Astrocyte (in vitro differentiated cells and primary cell): ENCODE data around the gene C9orf85. TPM values are rescaled to one million over a fixed set of nuclear protein-coding genes. Genes with fewer than 3 reads are reported as not detected.

Source experiments
- DNase-seq: peaks from one replicate; pipeline ENCODE4 v3.0.0-alpha.2; 2010; ENCODE audit warnings: low read depth
- FAIRE-seq: peaks from 2 replicates; lab custom pipeline; 2011; peaks lifted over from hg19 to GRCh38; lab: Jason Lieb, UNC
- H2AFZ ChIP-seq: 2 replicates; pipeline ENCODE4 v1.6.0; 2012; ENCODE audit warnings: low read depth, low read length, inconsistent platforms
- H3K27ac ChIP-seq: 2 replicates; pipeline ENCODE4 v1.5.1; 2011; ENCODE audit warnings: low read depth, low read length, inconsistent platforms
- H3K27me3 ChIP-seq: 2 replicates; pipeline ENCODE4 v1.6.0; 2011; ENCODE audit warnings: low read length, inconsistent platforms; ENCODE audit not compliant: insufficient read depth
- H3K36me3 ChIP-seq: 2 replicates; pipeline ENCODE4 v1.5.1; 2011; ENCODE audit warnings: low read length, inconsistent platforms; ENCODE audit not compliant: insufficient read depth
- H3K4me1 ChIP-seq: 2 replicates; pipeline ENCODE4 v1.5.1; 2011; ENCODE audit warnings: low read length, inconsistent platforms; ENCODE audit not compliant: insufficient read depth
- H3K4me2 ChIP-seq: 2 replicates; pipeline ENCODE4 v1.6.0; 2012; ENCODE audit warnings: low read length, inconsistent platforms
- H3K4me3 ChIP-seq: 2 replicates; pipeline ENCODE4 v1.5.1; 2011; ENCODE audit warnings: low read depth, mild to moderate bottlenecking, low read length, inconsistent platforms; ENCODE audit not compliant: insufficient read depth
- H3K79me2 ChIP-seq: 2 replicates; pipeline ENCODE4 v1.6.0; 2012; ENCODE audit warnings: mild to moderate bottlenecking, low read length, inconsistent platforms; ENCODE audit not compliant: insufficient read depth
- H3K9ac ChIP-seq: 2 replicates; pipeline ENCODE4 v1.6.0; 2012; ENCODE audit warnings: mild to moderate bottlenecking, low read length, inconsistent platforms
- H3K9me3 ChIP-seq: 2 replicates; pipeline ENCODE4 v1.5.1; 2012; ENCODE audit warnings: low read depth, mild to moderate bottlenecking, low read length, inconsistent platforms; ENCODE audit not compliant: insufficient read depth
- H4K20me1 ChIP-seq: 2 replicates; pipeline ENCODE4 v1.6.0; 2012; ENCODE audit warnings: low read length, inconsistent platforms; ENCODE audit not compliant: insufficient read depth
- H3K27ac Mint-ChIP-seq: one replicate; pipeline ENCODE4 v1.8.0; 2021; ENCODE audit warnings: mild to moderate bottlenecking, mixed read lengths; ENCODE audit not compliant: unreplicated experiment
- H3K27me3 Mint-ChIP-seq: one replicate; pipeline ENCODE4 v1.8.0; 2021; ENCODE audit warnings: low read depth, mixed read lengths; ENCODE audit not compliant: unreplicated experiment
- H3K36me3 Mint-ChIP-seq: one replicate; pipeline ENCODE4 v1.8.0; 2021; ENCODE audit warnings: low read depth, mixed read lengths; ENCODE audit not compliant: unreplicated experiment
- H3K4me1 Mint-ChIP-seq: one replicate; pipeline ENCODE4 v1.8.0; 2021; ENCODE audit warnings: low read depth, mixed read lengths; ENCODE audit not compliant: unreplicated experiment
- H3K4me3 Mint-ChIP-seq: one replicate; pipeline ENCODE4 v1.8.0; 2021; ENCODE audit warnings: mild to moderate bottlenecking, moderate library complexity, mixed read lengths; ENCODE audit not compliant: unreplicated experiment
- H3K9me3 Mint-ChIP-seq: one replicate; pipeline ENCODE4 v1.8.0; 2021; ENCODE audit warnings: mild to moderate bottlenecking, mixed read lengths; ENCODE audit not compliant: unreplicated experiment
- EZH2 ChIP-seq: IDR thresholded peaks from 2 replicates; pipeline ENCODE4 v1.6.1; 2012; ENCODE audit warnings: mild to moderate bottlenecking, low read length, inconsistent platforms; ENCODE audit not compliant: insufficient read depth
- total RNA-seq: library from RNA; stranded (reverse); gene quantifications from 2 replicates; pipeline ENCODE4 v1.2.1, GENCODE V29; 2021
- TF ChIP-seq, protein P1 (sequence below): IDR thresholded peaks from 2 replicates; pipeline ENCODE4 v1.5.1; 2011; ENCODE audit warnings: low read depth, mild to moderate bottlenecking, inconsistent platforms, low read length, moderate library complexity; ENCODE audit not compliant: insufficient read depth

The C9orf85 gene
- total RNA-seq, 1 donor from 2014 or later: 15.2 TPM

DNA sequence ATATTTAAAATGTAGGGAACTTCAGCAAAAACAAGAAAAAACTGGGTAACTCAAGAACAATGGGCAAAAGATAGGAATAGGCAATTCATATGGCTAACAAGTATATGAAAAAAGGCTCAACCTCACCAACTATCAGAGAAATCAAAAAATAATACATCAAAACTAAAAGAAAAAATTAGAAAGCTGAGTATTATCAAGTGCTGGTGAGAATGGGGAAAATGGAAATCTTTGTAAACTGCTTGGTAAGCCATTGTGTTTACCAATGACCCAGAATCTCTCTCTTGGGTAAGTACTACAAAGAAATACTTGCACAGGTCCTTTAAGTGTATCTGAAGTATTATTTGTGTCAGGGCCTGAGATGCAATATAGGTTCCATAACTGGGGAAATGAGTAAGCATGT lies 27.4 kb upstream of the C9orf85 start:
- H3K27me3 Mint-ChIP-seq: no peaks in the 10 kb centered on the region
- H3K4me3 ChIP-seq: no peak overlapping the region

DNA sequence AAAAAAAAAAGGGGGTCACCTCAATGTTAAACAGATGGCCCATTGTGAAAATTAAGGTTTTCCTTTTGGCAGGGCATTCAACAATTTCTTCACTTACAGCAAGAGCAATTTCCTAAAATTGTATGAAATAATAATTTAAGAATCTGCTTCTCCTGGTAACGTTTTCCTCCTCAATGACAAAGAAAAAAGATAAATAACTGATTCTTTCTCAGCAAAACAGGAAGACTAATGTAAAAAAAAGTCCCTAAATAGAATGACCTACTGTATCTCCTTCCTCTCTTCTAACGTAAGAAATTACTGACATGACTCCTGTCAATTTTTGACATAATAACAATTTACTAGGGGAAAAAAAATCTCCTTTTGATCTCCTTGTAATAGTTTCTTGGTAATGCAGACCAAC lies 26.0 kb upstream of the C9orf85 start:
- Mint-ChIP-seq H3K27ac (no peak overlapping the region), H3K9me3 (peaks cover 7% of the 10 kb centered on the region), H3K4me1 (no peaks in the 10 kb centered on the region), H3K27me3 (no peaks in the 10 kb centered on the region), H3K4me3 (no peak overlapping the region), H3K36me3 (peaks cover 4% of the 10 kb centered on the region)
- Histone ChIP-seq H3K9ac (no peak overlapping the region), H3K27me3 (no peaks in the 10 kb centered on the region), H3K36me3 (no peaks in the 10 kb centered on the region), H3K79me2 (peaks cover 79% of the 10 kb centered on the region), H4K20me1 (peaks cover 13% of the 10 kb centered on the region), H3K9me3 (no peaks in the 10 kb centered on the region), H3K4me1 (no peaks in the 10 kb centered on the region), H2AFZ (no peak overlapping the region), H3K4me3 (no peak overlapping the region), H3K27ac (no peak overlapping the region), H3K4me2 (no peak overlapping the region)
- FAIRE-seq: no peak
- DNase-seq: no peak
- TF ChIP-seq, protein P1, sequence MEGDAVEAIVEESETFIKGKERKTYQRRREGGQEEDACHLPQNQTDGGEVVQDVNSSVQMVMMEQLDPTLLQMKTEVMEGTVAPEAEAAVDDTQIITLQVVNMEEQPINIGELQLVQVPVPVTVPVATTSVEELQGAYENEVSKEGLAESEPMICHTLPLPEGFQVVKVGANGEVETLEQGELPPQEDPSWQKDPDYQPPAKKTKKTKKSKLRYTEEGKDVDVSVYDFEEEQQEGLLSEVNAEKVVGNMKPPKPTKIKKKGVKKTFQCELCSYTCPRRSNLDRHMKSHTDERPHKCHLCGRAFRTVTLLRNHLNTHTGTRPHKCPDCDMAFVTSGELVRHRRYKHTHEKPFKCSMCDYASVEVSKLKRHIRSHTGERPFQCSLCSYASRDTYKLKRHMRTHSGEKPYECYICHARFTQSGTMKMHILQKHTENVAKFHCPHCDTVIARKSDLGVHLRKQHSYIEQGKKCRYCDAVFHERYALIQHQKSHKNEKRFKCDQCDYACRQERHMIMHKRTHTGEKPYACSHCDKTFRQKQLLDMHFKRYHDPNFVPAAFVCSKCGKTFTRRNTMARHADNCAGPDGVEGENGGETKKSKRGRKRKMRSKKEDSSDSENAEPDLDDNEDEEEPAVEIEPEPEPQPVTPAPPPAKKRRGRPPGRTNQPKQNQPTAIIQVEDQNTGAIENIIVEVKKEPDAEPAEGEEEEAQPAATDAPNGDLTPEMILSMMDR: no peak
- TF ChIP-seq EZH2: no peak

More for the DNA sequence above, 27.4 kb upstream of the C9orf85 start:
- Histone ChIP-seq H3K79me2 (peaks cover 80% of the 10 kb centered on the region), H3K27me3 (no peaks in the 10 kb centered on the region), H3K27ac (no peak overlapping the region), H2AFZ (no peak overlapping the region), H3K4me2 (no peak overlapping the region), H4K20me1 (peaks cover 22% of the 10 kb centered on the region), H3K4me1 (no peaks in the 10 kb centered on the region), H3K36me3 (no peaks in the 10 kb centered on the region), H3K9ac (no peak overlapping the region), H3K9me3 (no peaks in the 10 kb centered on the region)
- no peak for DNase-seq
- peaks cover 4% of the 10 kb centered on the region for H3K36me3 Mint-ChIP-seq
- no peak overlapping the region for H3K4me3 Mint-ChIP-seq
- no peak for TF ChIP-seq EZH2
- TF ChIP-seq, protein P1: no peak
- H3K4me1 Mint-ChIP-seq: no peaks in the 10 kb centered on the region
- no peak for FAIRE-seq
- peaks cover 9% of the 10 kb centered on the region for H3K9me3 Mint-ChIP-seq
- H3K27ac Mint-ChIP-seq: no peak overlapping the region

DNA sequence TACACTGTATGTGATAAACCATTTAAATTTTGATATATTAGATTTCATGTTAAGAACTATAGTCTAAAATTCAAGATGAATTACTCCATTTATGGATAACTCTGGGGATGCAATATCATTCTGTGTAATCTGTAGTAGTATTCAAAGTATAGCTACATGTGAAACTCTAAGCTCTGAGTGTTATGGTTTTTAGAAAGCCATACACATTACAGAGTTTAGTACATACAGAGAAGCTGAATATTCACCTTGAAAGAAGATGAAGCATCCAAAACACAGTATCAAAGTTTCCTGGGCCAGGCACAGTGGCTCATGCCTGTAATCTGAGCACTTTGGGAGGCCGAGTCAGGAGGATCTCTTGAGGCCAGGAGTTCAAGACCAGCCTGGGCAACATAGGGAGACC lies 25.4 kb upstream of the C9orf85 start:
- H3K27me3 ChIP-seq: no peaks in the 10 kb centered on the region
- Mint-ChIP-seq H3K9me3 (peaks cover 7% of the 10 kb centered on the region), H3K27ac (no peak overlapping the region), H3K4me1 (peaks cover 2% of the 10 kb centered on the region), H3K27me3 (no peaks in the 10 kb centered on the region), H3K4me3 (no peak overlapping the region), H3K36me3 (peaks cover 4% of the 10 kb centered on the region)
- H3K9me3 ChIP-seq: no peaks in the 10 kb centered on the region
- H4K20me1 ChIP-seq: peaks cover 16% of the 10 kb centered on the region
- FAIRE-seq (no peak), DNase-seq (no peak)
- no peaks in the 10 kb centered on the region for H3K36me3 ChIP-seq
- no peak overlapping the region for H3K9ac ChIP-seq
- no peaks in the 10 kb centered on the region for H3K4me1 ChIP-seq
- peaks cover 77% of the 10 kb centered on the region for H3K79me2 ChIP-seq
- no peak overlapping the region for H3K27ac ChIP-seq
- TF ChIP-seq, protein P1: no peak
- TF ChIP-seq EZH2: no peak
- no peak overlapping the region for H2AFZ ChIP-seq
- H3K4me3 ChIP-seq: no peak overlapping the region
- no peak overlapping the region for H3K4me2 ChIP-seq
